Anterior cingulate cortex (tissue), 58 donors: ENCODE results near the gene GMPS.
"Not testable (repeated sequence)": the region's sequence is repeated elsewhere in the genome, so short reads cannot be mapped to it uniquely, and the experiment has no call there.

Experiments used
- DNase-seq, 58 donors: peaks; one replicate each; lab custom pipeline; 2025; lab: John Stamatoyannopoulos, UW

GMPS gene

DNA sequence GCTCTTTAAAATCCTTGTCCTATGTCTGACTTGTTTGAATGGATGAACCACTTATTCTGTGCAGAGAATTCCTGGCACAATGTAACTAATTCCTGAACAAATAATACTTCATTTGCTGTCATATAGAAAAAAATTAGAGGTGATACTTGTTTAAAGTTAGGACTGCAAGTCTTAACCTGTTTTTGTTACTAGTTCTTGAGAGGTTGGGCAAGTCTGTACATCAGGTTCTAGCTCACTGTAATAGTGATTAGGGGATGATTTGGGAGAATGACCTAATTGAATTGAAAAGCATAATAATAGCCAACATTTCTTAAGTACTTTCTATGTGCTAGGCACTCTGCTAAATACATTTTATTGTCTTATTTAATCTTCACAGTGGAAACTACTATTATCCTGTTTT is 49.3 kb downstream of the GMPS start:
- no peak for DNase-seq

DNA sequence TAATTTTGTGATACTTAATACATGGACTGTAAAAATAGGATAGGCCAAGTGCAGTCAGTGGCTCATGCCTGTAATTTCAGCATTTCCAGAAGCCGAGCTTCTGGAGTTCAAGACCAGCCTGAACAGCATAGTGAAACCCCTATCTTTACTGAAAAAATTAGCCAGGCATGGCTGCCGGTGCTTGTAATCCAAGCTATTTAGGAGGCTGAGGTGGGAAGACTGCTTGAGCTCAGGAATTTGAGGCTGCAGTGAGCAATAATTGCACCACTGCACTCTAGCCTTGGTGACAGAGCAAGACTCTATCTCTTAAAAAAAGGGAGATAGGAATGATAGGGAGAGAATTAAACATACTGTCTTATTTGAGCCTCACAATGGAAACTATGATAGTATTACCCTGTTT is 51.0 kb downstream of the GMPS start:
- DNase-seq = no peak

DNA sequence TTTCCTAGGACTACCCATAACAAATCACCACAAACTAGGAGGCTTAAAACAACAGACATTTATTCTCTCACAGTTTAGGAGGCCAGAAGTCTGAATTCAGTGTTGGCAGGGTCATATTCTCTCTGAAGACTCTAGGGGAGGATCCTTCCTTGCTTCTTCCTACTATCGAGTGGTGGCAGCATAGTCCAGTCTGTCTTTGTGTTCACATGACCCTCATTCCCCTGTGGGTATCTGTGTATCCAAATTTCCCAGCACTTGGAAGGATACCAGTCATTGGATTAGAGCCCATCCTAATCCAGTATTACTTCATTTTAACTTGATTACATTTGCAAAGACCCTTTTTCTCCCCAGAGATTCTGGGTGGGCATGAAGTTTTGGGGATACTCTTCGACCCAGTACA is 63.8 kb downstream of the GMPS start:
- no peak for DNase-seq

DNA sequence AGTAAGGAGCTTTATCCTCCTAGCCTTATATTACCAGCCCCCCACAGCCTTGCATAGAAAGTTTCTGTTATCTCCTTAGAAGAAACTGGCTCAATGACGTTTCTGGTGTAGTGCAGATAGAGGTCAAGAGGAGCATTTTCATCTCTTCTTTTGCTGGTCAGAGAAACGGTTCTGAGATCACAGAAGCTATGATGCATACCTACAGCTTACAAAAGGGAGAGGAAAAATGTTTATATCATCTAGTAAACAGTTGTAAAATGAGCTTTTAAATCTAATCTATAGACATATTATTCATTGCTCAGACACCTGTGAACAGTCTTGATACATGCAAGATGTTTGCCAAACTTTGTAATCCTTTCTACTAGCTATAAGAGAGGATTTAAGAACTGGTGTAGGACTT is 68.0 kb downstream of the GMPS start:
- no peak for DNase-seq

DNA sequence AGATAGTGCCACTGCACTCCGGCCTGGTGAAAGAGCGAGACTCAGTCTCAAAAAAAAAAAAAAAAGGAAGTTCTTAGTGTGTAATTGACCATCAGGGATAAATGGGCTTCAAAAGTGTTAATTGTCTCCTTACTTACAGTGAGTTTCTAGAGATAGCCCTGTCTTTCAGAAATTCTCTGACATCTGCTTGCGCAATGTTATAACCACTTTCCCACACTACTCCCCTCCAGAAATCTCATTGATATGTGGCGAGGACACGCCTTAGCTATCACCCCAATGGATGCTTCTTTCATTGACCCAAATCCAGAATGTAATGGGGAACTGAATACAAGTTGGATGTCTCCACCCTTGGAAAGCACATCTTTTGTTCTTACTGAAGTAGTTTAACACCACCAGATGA is 70.9 kb downstream of the GMPS start:
- no peak for DNase-seq

DNA sequence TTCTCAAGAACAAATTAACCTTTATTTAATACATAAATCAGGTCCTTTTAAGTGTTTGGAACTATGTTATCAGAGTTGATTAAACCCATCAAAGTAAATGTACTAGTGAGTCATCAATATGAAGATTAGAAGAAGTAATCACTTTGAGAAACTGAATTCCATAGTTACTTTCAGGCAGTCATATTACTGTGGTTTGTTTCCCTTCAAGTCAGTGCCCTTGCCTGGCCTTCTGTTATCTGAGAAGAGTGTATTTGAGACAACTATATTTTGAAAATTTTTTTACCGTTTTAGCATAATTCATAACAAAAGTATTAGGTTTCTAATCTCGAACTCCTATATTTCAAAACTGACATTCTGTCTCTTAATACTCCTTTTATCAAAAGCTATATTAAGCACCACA is 73.6 kb downstream of the GMPS start:
- no peak for DNase-seq

DNA sequence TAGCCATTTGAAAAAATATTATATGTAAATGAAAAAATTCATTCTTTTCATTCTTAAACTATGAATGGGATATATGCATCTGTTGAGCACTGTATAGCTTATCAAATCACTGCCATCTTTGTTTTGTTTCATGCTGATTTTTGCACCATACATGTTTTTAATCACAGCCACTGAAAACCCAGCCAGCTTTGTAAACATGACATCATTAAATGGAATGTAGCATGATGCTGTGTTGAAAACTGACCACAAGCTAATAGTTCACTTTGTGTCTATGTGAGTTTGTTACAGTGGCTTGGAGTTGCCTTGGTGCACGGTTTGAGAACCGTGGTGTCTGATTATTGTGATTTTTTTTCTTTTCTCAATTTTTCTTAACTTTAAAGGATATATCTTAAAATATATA is 75.7 kb downstream of the GMPS start:
- DNase-seq = no peak

DNA sequence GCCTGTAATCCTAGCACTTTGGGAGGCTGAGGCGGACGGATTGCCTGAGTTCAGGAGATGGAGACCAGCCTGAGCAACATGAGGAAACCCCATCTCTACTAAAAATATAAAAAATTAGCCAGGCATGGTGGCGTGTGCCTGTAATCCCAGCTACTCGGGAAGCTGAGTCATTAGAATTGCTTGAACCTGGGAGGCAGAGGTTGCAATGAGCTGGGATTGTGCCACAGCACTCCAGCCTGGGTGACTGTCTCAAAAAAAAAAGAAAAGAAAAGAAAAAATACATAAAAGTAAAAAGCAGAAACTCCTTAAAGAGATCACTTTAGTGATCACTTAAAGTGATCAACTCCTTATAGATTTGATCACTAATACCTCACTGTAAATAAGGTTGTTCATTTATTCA is 78.0 kb downstream of the GMPS start:
- DNase-seq = no peak

DNA sequence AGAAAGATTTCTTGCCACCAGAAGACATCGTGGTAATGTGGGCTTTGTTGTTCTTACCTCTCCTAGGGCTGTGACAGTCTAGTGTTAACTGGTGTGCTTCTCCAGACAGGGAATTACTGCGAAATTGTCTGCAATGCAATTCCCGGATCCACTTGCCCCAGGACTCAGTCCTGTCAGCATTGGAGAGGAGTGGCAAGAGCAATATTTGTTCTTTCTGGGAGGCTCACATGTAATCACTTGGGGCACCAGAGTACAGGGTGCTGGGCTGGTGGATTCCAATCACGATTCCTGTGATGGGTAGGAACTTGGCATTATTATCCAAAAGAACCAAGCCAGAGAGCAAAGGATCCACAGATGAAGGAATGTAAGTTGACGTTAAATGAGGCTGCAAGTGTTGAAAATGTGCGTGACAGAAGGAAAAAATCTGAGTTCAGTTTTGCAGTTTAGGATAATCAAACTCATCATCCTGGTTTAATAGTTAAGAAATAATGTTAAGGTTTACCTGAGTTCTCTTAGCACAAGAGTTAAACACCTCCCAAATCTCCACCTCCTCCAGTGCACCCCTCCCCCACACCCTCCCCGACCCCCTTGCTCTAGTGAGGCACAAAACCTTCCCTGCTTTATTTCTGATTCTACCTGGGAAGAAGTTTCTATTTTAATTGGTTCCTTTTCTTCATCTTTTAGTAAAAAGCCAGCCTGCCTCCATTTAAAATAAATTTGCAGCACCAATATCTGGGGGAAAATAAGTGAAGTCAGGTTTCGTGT is 79.2 kb downstream of the GMPS start:
- DNase-seq = no peak

DNA sequence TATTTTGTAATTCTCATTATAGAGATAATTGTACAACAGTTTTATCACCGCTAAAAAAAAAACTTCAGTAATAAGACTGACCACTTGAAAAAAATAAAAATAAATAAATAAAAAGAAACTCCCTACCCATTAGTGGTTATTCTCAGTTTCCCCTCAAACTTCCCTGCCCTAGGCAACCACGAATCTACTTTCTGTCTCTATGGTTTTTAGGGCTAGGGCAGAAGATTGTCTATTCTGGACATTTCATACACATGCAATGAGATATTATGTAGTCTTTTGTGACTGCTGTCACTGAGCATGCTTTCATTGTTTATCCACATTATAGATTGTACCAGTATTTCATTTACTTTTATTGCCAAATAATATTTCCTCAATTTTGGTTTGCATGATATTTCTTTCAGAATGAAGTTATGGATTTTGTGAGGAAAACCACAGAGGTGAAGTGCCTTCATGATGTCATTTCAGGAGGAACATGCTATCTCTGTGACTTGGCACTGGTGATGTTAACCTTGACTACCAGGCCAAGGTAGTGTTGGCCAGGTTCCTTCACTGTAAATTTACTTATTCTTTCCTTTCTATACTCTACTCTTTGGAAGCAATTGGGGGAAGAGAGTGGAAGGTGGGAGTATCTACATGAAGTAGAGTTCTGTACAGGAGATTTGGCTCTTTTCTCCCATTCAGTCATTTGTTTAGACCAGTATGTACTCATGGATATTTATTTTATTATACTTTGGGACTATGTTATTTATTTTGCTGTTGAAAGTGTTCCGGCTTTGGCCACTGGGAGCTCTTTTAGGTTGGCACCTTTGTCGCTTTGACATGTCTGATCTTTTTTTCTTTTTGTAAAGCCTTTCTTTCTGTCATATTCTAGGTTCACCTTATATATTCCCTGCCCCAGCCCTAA is 86.3 kb downstream of the GMPS start:
- no peak for DNase-seq

DNA sequence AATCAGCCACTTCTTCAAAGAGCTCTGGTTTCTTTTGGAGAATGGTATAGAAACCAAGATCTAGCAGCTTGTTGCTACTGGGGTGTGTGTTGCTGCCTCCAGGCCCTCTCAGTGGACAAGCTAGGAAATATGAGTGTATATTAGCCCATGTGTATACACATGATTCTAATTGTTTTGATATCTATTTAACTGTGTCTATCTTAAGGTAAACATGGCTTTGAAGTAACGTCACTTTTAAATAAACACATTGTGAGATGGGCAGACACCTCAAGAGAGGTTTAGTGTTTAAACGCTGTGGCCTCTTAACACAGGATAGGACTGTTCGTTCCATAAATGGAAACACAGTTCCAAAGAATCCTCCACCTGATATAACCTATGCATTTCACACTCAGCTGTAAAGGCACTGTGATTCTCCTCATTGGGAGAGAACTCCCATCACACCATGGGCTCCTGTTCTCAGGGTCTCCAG is 87.0 kb downstream of the GMPS start:
- no peak for DNase-seq

DNA sequence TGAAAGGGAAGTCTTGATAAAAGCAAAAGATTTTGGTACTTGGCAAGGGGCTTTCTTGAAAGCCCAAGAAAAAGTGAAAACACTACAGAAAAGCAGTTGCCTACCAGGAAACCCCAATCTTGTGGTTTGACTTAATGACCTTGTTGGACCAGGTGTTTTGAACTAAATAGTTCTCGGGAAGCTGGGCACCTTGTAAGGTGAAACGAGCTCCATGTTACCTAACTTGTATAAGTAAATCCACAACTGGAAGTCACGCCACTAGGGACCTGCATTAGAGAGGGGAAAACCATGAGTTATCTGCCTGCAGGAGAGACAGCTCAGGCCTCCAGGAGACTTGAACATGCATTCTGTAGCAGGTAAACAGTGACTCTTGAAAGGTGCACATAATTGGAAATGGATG is 88.2 kb downstream of the GMPS start:
- DNase-seq = no peak

DNA sequence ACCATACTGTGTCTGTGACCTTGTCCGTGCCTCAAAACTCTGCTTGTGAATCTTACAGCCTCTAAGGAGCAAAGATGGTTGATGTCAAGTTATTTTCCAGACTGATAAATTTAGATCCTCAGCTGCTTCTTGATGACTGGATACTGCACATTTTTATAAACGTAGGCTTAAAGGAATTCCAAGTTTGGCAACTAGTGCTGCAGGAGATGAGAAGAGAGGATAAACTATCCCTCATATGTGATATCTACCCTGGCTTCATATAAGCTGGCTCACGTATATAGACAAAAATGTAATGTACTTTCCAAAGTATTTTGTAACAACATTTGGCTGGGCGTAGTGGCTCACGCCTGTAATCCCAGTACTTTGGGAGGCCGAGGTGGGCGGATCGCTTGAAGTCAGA is 89.6 kb downstream of the GMPS start:
- no peak for DNase-seq

DNA sequence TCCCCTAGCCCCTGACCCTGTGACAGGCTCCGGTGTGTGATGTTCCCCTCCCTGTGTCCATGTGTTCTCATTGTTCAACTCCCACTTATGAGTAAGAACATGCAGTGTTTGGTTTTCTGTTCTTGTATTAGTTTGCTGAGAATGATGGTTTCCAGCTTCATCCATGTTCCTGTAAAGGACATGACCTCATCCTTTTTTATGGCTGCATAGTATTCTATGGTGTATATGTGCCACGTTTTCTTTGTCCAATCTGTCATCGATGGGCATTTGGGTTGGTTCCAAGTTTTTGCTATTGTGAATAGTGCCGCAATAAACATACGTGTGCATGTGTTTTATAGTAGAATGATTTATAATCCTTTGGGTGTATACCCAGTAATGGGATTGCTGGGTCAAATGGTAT is 90.6 kb downstream of the GMPS start:
- DNase-seq = not testable (repeated sequence)

DNA sequence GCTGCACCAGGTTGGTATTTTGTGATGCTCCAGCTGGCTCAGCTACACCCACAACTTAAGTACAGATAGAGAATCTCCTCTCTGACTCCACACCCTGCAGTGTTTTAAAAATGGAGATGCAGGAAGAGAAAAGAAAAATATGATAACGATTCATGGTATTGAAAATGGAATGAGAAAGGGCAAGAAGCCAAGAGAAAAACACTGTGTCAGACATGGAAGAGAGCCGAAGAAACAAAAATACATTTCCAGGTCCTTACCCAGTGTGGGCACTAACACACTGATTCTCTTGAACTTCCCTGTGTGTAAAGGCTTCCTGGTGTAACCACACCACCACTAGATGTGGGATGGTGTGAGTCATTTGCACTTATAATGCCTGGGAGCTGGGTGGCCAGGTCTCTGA is 93.1 kb downstream of the GMPS start:
- no peak for DNase-seq

DNA sequence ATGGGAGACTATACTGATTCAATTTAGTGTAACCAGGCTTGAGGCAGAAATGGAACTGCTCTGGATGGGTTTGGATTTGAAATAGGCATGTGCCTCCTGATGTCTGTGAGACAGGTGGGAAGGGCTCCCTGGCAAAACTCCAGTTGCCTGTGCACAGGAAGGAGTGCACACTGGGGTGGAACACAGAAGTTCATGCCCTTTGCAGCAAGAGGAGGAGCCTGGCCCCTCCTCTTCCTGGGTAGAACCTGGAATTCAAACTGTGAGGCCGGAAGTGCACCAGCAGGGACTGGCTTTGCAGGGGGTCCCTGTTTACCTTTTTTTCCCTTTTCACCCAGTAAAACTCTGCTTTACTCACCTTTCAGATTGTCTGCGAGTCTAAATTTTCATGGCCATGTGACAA is 99.9 kb downstream of the GMPS start:
- no peak for DNase-seq

DNA sequence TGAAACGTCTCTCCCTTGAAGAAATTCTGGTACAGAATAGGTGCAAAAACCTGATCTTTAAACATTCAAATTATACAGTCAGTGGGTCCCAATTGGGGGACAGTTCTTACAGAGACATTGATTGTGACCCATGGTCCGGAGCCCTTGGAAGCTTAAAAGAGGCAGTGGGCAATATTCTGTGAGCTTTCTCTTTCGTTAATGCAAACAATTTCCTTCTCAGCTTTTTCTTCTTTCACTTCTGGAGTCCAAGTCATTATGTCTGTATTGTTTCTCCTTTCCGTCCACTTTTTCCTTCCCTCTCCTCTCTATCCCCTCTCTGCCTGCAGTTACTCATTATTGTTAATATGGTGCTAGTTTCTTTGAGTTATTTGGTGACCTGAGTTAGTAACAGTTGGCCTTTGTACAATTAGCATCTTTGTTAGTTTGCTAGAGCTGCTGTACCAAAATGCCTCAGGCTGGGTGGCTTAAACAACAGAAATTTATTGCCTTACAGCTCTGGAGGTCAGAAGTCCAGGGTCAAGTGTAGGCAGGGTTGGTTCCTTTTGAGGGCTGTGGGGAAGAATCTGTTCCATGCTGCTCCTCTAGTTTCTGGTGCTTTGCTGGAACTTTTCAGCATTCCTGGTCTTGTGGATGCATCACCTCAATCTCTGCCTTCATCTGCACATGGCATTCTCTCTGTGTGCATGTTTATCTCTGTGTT is 102.6 kb downstream of the GMPS start:
- DNase-seq = no peak

DNA sequence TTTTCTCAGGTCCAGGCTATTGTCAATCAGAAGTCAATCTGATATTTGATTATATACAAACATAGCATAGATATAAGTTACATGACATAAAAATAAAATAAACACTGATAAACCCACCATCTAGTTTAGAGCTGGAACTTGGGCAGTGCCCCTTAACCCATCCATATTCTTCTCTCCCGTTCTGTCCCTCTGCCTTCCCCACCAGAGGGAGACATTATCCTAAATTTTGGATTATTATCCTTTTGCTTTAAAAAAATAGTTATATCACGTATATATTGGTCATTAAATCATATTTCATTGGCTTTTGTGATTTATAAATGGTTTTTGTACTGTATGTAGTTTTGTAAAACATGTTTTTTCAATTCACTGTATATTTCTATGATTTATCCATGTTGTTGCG is 107.9 kb downstream of the GMPS start:
- no peak for DNase-seq

DNA sequence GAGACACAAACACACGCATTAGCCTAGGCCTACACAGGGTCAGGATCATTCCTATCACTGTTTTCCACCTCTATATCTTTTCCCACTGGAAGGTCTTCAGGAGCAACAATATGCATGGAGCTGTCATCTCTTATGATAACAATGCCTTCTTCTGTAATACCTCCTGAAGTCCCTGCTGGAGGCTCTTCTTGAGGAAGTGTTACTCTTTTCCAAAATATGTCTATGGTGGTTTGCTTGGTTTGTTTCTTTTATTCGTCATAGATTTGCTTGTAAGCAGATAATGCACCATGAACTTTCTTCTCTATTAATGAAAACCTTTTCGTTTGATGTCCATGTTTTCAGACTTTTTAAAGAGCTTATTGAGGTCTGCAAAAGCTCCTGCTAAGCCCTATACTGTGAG is 109.3 kb downstream of the GMPS start:
- DNase-seq = no peak

DNA sequence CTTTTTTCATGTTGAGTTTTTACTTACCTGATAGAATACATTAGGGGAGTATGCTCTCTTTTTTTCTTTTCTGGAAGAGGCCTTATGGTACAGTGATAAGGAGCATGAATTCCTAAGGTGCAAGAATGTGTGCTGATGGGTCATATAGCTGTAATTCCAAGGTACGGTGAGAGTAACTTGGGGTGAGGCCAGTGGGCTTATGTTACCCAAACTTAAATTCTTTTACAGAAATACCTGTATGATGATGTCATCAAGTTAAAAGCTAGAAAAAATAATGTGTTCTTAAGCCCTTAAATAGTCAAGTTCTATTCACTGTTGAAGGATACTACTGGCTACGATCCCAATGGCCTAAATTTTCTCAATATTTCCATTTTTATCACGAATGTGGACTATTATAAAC is 111.2 kb downstream of the GMPS start:
- DNase-seq = no peak

DNA sequence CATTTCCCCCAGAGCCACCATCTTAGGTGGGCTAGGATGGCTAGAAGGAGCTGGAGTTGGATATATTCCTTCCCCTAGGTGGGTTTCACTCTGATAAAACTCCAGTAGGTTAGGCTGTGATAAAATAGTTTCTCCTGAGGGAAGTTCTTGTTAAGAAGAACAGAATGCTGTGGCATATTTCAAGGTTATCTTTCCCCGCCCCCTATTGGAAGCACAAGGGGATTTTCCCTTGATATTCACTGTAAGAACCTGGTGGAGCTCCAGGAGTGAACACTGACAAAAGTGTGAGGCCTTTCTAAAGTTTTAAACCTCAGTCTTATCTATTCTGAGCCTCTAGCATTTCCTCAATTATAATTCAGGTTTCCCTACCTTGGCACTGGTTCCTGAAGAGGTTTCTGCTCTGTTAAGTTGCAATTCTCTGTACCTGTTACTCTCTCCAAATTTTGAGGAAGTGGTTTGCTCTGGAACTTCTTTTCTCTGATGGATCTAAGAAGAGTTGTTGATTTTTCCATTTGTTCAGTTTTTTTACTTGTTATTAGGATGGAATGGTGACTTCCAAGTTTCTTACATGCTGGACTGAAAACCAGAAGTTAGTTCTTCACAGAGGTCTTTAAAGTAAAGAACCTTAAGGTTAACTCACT is 113.5 kb downstream of the GMPS start:
- no peak for DNase-seq
